AG08395 (cell line): ENCODE results near the gene PALM.

Experiments
- DNase-seq: peaks from one replicate; pipeline ENCODE4 v3.0.0; 2012; ENCODE audit warnings: mixed read lengths, low spot score

PALM gene

DNA sequence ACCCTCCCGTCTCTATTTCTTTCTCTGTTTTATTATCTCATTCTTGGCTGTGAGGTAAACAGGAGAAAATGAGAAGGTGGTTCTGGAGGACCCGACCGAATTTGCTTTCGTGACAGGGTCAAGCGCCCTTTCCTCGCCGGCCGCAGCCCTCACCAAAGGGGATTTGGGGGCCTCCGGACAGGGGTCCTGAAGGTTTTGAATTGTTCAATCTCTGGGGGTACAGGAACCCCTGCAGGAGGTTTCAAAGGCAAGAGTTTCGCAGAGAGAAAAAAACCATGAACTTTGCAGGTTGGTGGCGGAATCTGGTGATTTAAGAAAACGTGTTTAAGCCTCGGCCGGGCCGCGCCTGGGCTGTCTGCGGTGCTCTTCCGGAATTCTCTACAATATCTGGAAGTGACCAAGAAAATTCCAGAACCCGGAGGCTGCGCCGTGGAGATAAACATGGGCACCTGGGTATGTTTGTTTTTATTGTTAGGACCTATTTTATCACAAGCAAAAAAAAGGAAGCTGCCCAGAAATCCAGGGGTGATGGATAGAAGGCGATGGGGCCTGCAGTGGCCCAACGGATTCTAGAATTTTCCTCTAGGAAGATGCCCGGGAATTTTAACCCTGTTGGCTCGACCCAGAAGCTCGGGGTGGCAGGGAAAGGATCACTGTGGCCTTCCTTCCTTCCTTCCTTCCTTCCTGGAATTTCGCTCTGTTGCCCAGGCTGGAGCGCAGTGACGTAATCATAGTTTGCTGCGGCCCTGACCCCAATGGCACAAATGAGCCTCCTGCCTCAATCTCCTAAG lies 74.3 kb downstream of the PALM start:
- DNase-seq: no peak

- DNase-seq: no peak
Measured at GRCh38 chr19:784541-784940, 75.8 kb downstream of the PALM start.

- no peak for DNase-seq
Measured at GRCh38 chr19:787536-787935, 78.8 kb downstream of the PALM start.

- DNase-seq: no peak
Measured at GRCh38 chr19:788686-788982, 79.9 kb downstream of the PALM start.

- no peak for DNase-seq
Measured at GRCh38 chr19:788983-789700, 80.4 kb downstream of the PALM start.

DNA sequence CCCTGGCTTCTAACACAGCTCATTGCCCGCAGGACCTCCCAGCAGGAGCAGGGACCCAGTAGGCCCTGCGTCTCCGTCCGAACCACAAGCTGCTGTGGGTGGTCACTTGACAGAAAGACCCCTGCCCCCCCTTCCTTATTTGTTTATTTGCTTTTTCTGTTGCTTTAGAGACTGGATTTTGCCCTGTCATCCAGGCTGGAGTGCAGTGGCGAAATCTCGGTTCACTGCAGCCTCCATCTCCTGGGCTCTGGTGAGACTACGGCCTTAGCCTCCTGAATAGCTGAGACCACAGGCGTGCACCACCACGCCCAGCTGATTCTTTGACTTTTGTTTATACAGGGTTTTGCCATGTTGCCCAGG lies 80.9 kb downstream of the PALM start:
- no peak for DNase-seq

DNA sequence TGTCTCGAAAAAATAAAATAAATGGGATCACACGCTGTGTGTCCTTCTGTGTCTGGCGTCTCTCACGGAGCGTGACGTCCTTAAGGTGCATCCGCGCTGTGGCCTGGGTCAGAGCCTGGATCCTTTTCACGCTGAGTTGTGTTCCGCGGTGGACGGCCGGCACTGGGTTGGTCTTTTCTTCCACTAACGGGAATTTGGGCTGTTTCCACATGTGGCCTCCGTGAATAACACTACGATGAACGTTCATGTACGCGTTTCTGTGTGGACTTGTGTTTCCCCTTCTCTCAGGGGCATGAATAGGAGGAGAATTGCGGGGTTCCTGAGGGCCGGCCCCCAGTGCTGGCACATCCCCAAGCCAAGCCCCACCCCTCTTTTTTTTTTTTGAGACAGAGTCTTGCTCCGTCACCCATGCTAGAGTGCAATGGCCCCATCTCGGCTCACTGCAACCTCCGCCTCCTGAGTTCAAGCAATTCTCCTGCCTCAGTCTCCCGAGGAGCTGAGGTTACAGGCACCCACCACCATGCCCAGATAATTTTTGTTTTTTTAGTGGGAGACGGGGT lies 82.4 kb downstream of the PALM start:
- no peak for DNase-seq

- no peak for DNase-seq
Measured at GRCh38 chr19:791567-792305, 83.0 kb downstream of the PALM start.

- no peak for DNase-seq
Measured at GRCh38 chr19:792306-792885, 83.7 kb downstream of the PALM start.

DNA sequence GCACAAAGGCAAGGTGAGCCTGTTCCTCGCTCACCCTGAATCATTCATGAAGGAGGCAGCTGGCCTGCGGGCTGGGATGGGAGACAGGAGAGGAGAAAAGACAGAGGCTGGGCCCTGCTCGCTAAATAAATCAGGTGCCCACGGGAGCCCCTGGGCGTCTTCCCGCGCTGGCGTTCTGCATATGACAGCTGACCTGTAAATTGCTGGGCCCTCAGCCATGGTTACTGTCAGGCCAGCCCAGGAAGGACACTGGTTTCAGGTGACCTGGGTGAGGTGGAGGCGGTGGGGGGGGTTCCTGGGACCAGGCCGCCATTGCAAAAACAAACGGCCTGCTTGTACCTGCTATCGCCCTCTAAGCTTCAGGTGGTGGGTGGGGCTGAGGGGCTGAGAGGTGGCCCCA lies 85.1 kb downstream of the PALM start:
- DNase-seq: no peak

GRCh38 chr19:795073-795611 lies 86.4 kb downstream of the PALM start:
- no peak for DNase-seq

DNA sequence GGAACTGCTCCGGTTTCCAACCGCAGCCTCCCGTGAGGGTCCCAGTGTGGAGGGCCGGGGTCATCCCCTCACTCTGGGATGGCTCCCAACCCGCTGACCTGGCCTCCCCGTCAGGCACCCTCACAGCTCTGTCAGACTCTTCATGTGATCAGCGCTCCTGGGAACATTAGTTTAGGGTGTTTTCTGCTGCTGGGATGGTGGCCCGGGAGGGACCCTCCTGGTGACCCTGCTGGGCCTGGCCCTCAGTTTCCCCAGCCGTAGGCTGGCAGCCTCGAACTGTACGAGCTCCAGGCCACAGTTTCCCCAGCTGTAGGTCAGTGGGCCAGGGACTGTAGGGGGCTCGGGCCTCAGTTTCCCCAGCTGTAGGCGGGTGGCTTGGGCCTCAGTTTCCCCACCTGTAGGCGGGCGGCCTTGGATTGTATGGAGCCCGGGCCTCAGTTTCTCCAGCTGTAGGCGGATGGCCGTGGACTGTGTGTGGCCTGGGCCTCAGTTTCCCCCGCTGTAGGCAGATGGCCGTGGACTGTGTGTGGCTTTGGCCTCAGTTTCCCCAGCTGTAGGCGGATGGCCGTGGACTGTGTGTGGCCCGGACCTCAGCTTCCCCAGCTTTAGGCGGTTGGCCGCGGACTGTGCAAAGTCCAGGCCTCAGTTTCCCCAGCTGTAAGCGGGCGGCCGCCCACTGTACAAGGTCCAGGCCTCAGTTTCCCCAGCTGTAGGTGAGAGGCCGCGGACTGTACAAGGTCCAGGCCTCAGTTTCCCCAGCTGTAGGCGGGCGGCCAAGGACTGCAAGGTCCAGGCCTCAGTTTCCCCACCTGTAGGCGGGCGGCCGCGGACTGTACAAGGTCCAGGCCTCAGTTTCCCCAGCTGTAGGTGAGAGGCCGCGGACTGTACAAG lies 87.2 kb downstream of the PALM start:
- no peak for DNase-seq

GRCh38 chr19:796692-797527 lies 88.2 kb downstream of the PALM start, which contains the start of gene PTBP1:
Gene PTBP1 (plus strand): TSS chr19:797452. CDS start chr19:797498, 46 bp downstream.
- DNase-seq: peak; percentile 98
